ENCODE results near the gene KLHL1. TPM values are rescaled to one million over a fixed set of nuclear protein-coding genes. Genes with fewer than 3 reads are reported as not detected.

KLHL1 gene
- total RNA-seq, 1 experiment from 2014 or later: not detected

DNA sequence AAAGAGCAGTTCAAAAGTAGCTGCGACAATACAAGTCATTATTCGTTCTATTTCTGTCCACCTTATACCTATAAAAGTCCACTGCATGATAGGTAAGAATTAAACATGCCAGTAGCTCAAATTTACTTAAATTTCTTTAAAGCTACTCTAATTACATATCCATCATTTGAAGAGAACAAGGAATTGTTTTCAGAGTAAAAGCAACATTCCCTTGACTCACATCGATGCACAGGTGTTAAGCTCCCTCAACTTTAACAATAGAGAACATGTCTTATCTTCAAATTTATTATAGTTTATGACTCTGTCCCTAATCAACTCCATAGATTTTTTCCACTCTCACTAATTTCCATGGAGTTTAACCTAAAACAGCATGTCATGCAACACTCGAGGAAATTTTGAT, 158.1 kb downstream of the KLHL1 start:
- H3K4me2 ChIP-seq (ENCODE audit: low read depth, low read length, poor library complexity, severe bottlenecking): no peak overlapping the region
- no peaks in the 10 kb centered on the region for H3K27me3 ChIP-seq (ENCODE audit: low read length)
- H3K27ac ChIP-seq (ENCODE audit: low read length): no peak overlapping the region
- no peaks in the 10 kb centered on the region; the same call in 1 of the 2 replicates for H3K9me3 ChIP-seq (ENCODE audit: low read length)
- H3K9me2 ChIP-seq (replicated peaks; ENCODE audit: insufficient read depth, low read length): no peaks in the 10 kb centered on the region
- H3K4me3 ChIP-seq (ENCODE audit: low read length): no peak overlapping the region
- no peak for DNase-seq
- no peak overlapping the region; the same call in 1 of the 2 replicates for H2AFZ ChIP-seq (ENCODE audit: low read length)
- H3K4me1 ChIP-seq (ENCODE audit: low read length): peaks cover 10% of the 10 kb centered on the region
- no peaks in the 10 kb centered on the region for H4K20me1 ChIP-seq (ENCODE audit: insufficient read depth, low read depth, low read length)
- no peak overlapping the region for H3K9ac ChIP-seq (ENCODE audit: low read length)
- no peaks in the 10 kb centered on the region for H3K36me3 ChIP-seq (ENCODE audit: insufficient read depth, low read length)
- H3K79me2 ChIP-seq (ENCODE audit: low read length): no peaks in the 10 kb centered on the region

DNA sequence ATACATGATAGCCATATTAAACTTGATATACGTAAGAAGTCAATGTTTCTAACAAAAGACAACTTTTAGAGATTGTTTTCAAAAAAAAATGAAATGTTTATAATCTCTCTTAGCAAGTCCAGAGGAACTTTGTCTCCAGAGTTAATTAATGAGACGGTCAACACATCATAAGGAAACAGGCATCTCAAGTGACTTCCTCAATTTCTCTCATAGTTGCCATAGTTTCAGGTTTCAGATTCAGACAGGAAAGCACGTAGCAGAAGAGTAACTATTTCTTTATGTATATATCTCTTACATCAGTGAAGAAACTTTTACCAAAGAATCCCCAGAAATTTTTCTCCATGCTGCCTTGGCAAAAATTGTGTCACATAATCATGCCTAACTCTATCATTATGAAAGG, 160.2 kb downstream of the KLHL1 start:
- H3K4me2 ChIP-seq (ENCODE audit: low read depth, low read length, poor library complexity, severe bottlenecking): peak overlapping the region; percentile 30
- H3K36me3 ChIP-seq (ENCODE audit: insufficient read depth, low read length): no peaks in the 10 kb centered on the region
- no peaks in the 10 kb centered on the region for H3K79me2 ChIP-seq (ENCODE audit: low read length)
- peak overlapping the region; percentile 30; the same call in 1 of the 2 replicates for H3K4me3 ChIP-seq (ENCODE audit: low read length)
- no peaks in the 10 kb centered on the region for H3K9me2 ChIP-seq (replicated peaks; ENCODE audit: insufficient read depth, low read length)
- DNase-seq: peak; percentile 61
- no peak overlapping the region for H3K9ac ChIP-seq (ENCODE audit: low read length)
- H3K27ac ChIP-seq (ENCODE audit: low read length): no peak overlapping the region
- no peaks in the 10 kb centered on the region for H4K20me1 ChIP-seq (ENCODE audit: insufficient read depth, low read depth, low read length)
- peak overlapping the region; percentile 89 for H2AFZ ChIP-seq (ENCODE audit: low read length)
- peaks cover 3% of the 10 kb centered on the region for H3K9me3 ChIP-seq (ENCODE audit: low read length)
- peaks cover 10% of the 10 kb centered on the region for H3K4me1 ChIP-seq (ENCODE audit: low read length)
- H3K27me3 ChIP-seq (ENCODE audit: low read length): no peaks in the 10 kb centered on the region

DNA sequence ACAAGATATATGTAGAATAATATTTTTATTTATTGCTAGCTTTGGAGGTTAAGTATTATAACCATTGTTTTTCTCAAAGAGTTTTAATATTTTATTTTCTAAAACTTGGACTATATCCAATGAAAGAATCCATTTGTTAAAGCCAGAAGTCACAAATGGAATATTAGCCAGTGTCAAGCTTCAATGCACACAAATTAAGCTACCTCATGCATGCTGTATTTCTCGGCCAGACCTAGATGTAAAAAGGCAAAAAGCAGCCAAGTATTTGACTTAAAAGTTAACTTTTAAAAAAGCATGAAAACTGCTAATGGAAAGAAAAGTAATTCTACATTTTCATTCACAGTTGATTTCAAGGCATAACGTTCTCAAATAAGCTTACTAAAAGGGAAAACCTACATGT, 160.7 kb downstream of the KLHL1 start:
- DNase-seq: peak; percentile 44
- Histone ChIP-seq H3K4me3 (ENCODE audit: low read length) (peak overlapping the region; percentile 30; the same call in 1 of the 2 replicates), H3K27me3 (ENCODE audit: low read length) (no peaks in the 10 kb centered on the region)

DNA sequence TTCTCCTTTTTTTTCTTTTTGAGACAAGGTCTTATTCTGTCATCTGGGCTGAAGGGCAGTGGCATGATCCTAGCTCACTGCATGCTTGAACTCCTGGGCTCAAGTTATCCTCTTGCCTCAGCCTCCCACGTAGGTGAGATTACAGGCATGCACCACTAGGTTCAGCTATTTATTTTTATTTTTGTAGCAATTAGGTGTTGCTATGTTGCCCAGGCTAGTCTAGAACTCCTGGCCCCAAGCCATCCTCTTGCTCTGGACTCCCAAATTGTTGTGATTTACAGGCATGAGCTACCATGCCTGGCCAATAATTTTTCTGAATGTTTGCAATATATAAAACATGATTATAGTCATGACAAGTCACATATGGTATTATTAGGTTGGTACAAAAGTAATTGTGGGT, 161.7 kb downstream of the KLHL1 start:
- no peak overlapping the region for H2AFZ ChIP-seq (ENCODE audit: low read length)
- no peak overlapping the region for H3K27ac ChIP-seq (ENCODE audit: low read length)
- H3K36me3 ChIP-seq (ENCODE audit: insufficient read depth, low read length): no peaks in the 10 kb centered on the region
- no peak overlapping the region for H3K9ac ChIP-seq (ENCODE audit: low read length)
- H3K27me3 ChIP-seq (ENCODE audit: low read length): no peaks in the 10 kb centered on the region
- H3K4me2 ChIP-seq (ENCODE audit: low read depth, low read length, poor library complexity, severe bottlenecking): no peak overlapping the region
- no peaks in the 10 kb centered on the region for H3K9me2 ChIP-seq (replicated peaks; ENCODE audit: insufficient read depth, low read length)
- H3K4me3 ChIP-seq (ENCODE audit: low read length): no peak overlapping the region
- no peaks in the 10 kb centered on the region for H3K79me2 ChIP-seq (ENCODE audit: low read length)
- peaks cover 10% of the 10 kb centered on the region for H3K4me1 ChIP-seq (ENCODE audit: low read length)
- no peaks in the 10 kb centered on the region for H4K20me1 ChIP-seq (ENCODE audit: insufficient read depth, low read depth, low read length)
- no peak for DNase-seq
- peaks cover 3% of the 10 kb centered on the region for H3K9me3 ChIP-seq (ENCODE audit: low read length)

More for the DNA sequence above, 160.7 kb downstream of the KLHL1 start:
- peaks cover 10% of the 10 kb centered on the region for H3K4me1 ChIP-seq (ENCODE audit: low read length)
- H3K27ac ChIP-seq (ENCODE audit: low read length): no peak overlapping the region
- H3K4me2 ChIP-seq (ENCODE audit: low read depth, low read length, poor library complexity, severe bottlenecking): peak overlapping the region; percentile 30
- H3K9me3 ChIP-seq (ENCODE audit: low read length): peaks cover 3% of the 10 kb centered on the region
- H3K9ac ChIP-seq (ENCODE audit: low read length): no peak overlapping the region
- H3K79me2 ChIP-seq (ENCODE audit: low read length): no peaks in the 10 kb centered on the region
- no peaks in the 10 kb centered on the region for H4K20me1 ChIP-seq (ENCODE audit: insufficient read depth, low read depth, low read length)
- peak overlapping the region; percentile 89 for H2AFZ ChIP-seq (ENCODE audit: low read length)
- no peaks in the 10 kb centered on the region for H3K9me2 ChIP-seq (replicated peaks; ENCODE audit: insufficient read depth, low read length)
- no peaks in the 10 kb centered on the region for H3K36me3 ChIP-seq (ENCODE audit: insufficient read depth, low read length)

DNA sequence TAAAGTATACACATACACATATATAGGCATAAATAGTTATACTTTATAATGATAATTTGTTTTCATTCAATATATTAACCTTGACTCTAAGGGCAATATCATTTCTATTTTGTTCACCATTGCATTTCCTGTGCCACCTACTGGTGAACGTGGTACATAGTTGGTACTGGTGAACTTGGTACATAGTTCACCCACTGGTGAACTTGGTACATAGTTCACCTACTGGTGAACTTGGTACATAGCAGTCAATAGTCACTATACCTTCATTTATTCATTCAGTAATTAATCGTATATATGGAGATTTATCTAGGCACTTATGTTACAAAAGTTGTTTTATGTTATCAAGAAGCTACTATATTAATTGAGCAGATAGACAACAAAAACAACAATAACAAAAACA, 173.2 kb downstream of the KLHL1 start:
- Histone ChIP-seq H3K36me3 (ENCODE audit: insufficient read depth, low read length) (no peaks in the 10 kb centered on the region), H3K9ac (ENCODE audit: low read length) (no peak overlapping the region), H3K27me3 (ENCODE audit: low read length) (no peaks in the 10 kb centered on the region), H2AFZ (ENCODE audit: low read length) (no peak overlapping the region), H3K9me2 (replicated peaks; ENCODE audit: insufficient read depth, low read length) (no peaks in the 10 kb centered on the region), H3K27ac (ENCODE audit: low read length) (no peak overlapping the region), H3K4me1 (ENCODE audit: low read length) (no peaks in the 10 kb centered on the region), H3K79me2 (ENCODE audit: low read length) (no peaks in the 10 kb centered on the region), H3K4me2 (ENCODE audit: low read depth, low read length, poor library complexity, severe bottlenecking) (no peak overlapping the region), H3K9me3 (ENCODE audit: low read length) (no peaks in the 10 kb centered on the region), H3K4me3 (ENCODE audit: low read length) (no peak overlapping the region), H4K20me1 (ENCODE audit: insufficient read depth, low read depth, low read length) (no peaks in the 10 kb centered on the region)
- DNase-seq: peak; percentile 76

DNA sequence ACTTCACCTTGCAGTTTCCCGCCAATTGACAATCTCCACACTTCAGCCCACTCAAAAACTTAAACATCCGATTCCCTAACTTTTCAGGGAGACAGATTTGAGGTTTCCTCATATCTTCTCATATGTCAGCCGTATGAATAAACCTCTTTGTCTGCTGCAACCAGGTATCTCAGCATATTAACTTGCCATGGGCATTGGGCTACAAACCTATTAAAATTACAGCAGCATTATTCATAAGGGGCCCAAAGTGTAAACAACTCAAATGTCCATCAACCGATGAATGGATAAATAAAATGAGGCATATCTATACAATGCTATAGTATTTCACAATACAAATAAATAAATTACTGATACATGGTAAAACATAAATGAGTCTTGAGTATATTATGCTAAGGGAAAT, 180.0 kb downstream of the KLHL1 start:
- no peak for DNase-seq
- no peaks in the 10 kb centered on the region for H4K20me1 ChIP-seq (ENCODE audit: insufficient read depth, low read depth, low read length)
- no peaks in the 10 kb centered on the region for H3K4me1 ChIP-seq (ENCODE audit: low read length)
- no peak overlapping the region for H3K27ac ChIP-seq (ENCODE audit: low read length)
- no peaks in the 10 kb centered on the region for H3K9me3 ChIP-seq (ENCODE audit: low read length)
- H2AFZ ChIP-seq (ENCODE audit: low read length): no peak overlapping the region
- no peak overlapping the region for H3K9ac ChIP-seq (ENCODE audit: low read length)
- H3K27me3 ChIP-seq (ENCODE audit: low read length): no peaks in the 10 kb centered on the region
- no peaks in the 10 kb centered on the region for H3K36me3 ChIP-seq (ENCODE audit: insufficient read depth, low read length)
- no peaks in the 10 kb centered on the region for H3K79me2 ChIP-seq (ENCODE audit: low read length)
- H3K9me2 ChIP-seq (replicated peaks; ENCODE audit: insufficient read depth, low read length): no peaks in the 10 kb centered on the region
- H3K4me3 ChIP-seq (ENCODE audit: low read length): no peak overlapping the region
- H3K4me2 ChIP-seq (ENCODE audit: low read depth, low read length, poor library complexity, severe bottlenecking): no peak overlapping the region

DNA sequence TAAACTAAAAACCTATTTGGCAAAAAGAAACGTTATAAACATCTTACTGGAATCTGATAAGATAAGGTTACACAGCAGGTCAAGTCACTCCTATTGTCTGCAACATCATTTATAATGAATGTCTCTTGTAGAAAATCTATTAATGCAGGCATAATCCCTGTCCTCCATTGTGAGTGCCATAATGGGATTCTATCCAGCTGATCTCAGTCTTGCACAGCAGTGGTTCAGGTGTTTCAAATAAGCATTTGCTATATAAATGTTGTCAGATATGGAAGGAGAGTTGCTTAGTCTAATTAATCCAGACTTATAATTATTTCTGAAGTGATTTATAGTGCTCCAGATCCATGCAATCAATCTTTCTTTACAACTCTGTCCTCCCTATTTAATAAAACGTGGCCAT, 187.1 kb downstream of the KLHL1 start:
- H3K9me2 ChIP-seq (replicated peaks; ENCODE audit: insufficient read depth, low read length): no peaks in the 10 kb centered on the region
- no peaks in the 10 kb centered on the region for H4K20me1 ChIP-seq (ENCODE audit: insufficient read depth, low read depth, low read length)
- no peaks in the 10 kb centered on the region for H3K79me2 ChIP-seq (ENCODE audit: low read length)
- no peak overlapping the region for H3K4me3 ChIP-seq (ENCODE audit: low read length)
- H3K4me1 ChIP-seq (ENCODE audit: low read length): no peaks in the 10 kb centered on the region
- H3K9me3 ChIP-seq (ENCODE audit: low read length): no peaks in the 10 kb centered on the region
- DNase-seq: no peak
- H3K36me3 ChIP-seq (ENCODE audit: insufficient read depth, low read length): no peaks in the 10 kb centered on the region
- no peak overlapping the region for H3K27ac ChIP-seq (ENCODE audit: low read length)
- no peak overlapping the region for H2AFZ ChIP-seq (ENCODE audit: low read length)
- no peak overlapping the region for H3K9ac ChIP-seq (ENCODE audit: low read length)
- no peak overlapping the region for H3K4me2 ChIP-seq (ENCODE audit: low read depth, low read length, poor library complexity, severe bottlenecking)
- H3K27me3 ChIP-seq (ENCODE audit: low read length): no peaks in the 10 kb centered on the region

DNA sequence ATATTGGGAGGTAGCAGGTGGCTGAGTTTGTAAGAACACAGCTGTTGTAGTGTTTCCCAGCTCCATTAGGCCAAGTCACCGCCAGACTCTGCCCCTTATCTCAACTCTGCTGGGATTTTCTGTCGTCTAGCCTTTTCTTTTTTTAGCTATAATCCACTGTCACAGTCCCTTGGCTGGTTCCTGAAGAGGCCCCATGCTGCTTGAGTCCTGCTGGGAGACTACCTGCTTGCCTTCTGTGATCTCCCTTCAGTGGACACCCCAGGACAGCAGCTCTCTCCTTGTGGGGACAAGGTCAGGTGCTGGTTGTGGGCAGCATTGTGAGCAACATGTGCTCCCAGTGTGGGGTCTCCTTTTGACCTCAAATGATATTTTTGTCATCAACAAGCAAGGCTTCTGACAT, 195.6 kb downstream of the KLHL1 start:
- peak overlapping the region; percentile 78; the same call in 1 of the 2 replicates for H2AFZ ChIP-seq (ENCODE audit: low read length)
- H3K9me3 ChIP-seq (ENCODE audit: low read length): peaks cover 6% of the 10 kb centered on the region; the same call in 1 of the 2 replicates
- no peaks in the 10 kb centered on the region for H3K4me1 ChIP-seq (ENCODE audit: low read length)
- DNase-seq: no peak
- H3K4me2 ChIP-seq (ENCODE audit: low read depth, low read length, poor library complexity, severe bottlenecking): no peak overlapping the region
- H3K27me3 ChIP-seq (ENCODE audit: low read length): no peaks in the 10 kb centered on the region
- H3K36me3 ChIP-seq (ENCODE audit: insufficient read depth, low read length): no peaks in the 10 kb centered on the region
- H3K9me2 ChIP-seq (replicated peaks; ENCODE audit: insufficient read depth, low read length): no peaks in the 10 kb centered on the region
- no peak overlapping the region for H3K4me3 ChIP-seq (ENCODE audit: low read length)
- H4K20me1 ChIP-seq (ENCODE audit: insufficient read depth, low read depth, low read length): no peaks in the 10 kb centered on the region
- no peak overlapping the region for H3K27ac ChIP-seq (ENCODE audit: low read length)
- H3K9ac ChIP-seq (ENCODE audit: low read length): no peak overlapping the region
- H3K79me2 ChIP-seq (ENCODE audit: low read length): no peaks in the 10 kb centered on the region

DNA sequence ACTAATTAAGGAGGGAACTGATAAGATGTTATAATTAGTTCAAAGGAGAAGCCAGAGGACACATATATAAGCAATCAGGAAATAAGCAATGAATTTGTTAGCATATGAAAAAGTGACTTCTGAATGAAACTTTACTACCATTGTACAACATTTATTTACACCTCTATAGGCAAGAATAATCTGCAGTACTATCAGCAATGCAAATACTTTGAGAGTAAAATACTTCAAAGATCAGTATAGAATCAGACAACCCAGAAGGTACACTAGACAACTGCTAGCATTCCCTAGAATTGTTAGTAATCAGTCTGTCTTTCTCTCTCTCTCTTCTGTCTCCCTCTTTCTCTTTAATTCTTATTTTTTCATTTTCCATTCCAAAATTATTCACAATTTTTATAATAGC, 197.5 kb downstream of the KLHL1 start:
- DNase-seq: no peak
- no peak overlapping the region for H3K9ac ChIP-seq (ENCODE audit: low read length)
- no peak overlapping the region for H3K4me2 ChIP-seq (ENCODE audit: low read depth, low read length, poor library complexity, severe bottlenecking)
- no peaks in the 10 kb centered on the region for H3K4me1 ChIP-seq (ENCODE audit: low read length)
- H3K27ac ChIP-seq (ENCODE audit: low read length): no peak overlapping the region
- H3K9me3 ChIP-seq (ENCODE audit: low read length): peaks cover 7% of the 10 kb centered on the region; the same call in 1 of the 2 replicates
- H3K4me3 ChIP-seq (ENCODE audit: low read length): no peak overlapping the region
- 0 out of 2 replicates have a peak overlapping the region, but pooled peaks have one; percentile 5 for H2AFZ ChIP-seq (ENCODE audit: low read length)
- no peaks in the 10 kb centered on the region for H4K20me1 ChIP-seq (ENCODE audit: insufficient read depth, low read depth, low read length)
- H3K79me2 ChIP-seq (ENCODE audit: low read length): no peaks in the 10 kb centered on the region
- H3K9me2 ChIP-seq (replicated peaks; ENCODE audit: insufficient read depth, low read length): no peaks in the 10 kb centered on the region
- no peaks in the 10 kb centered on the region for H3K27me3 ChIP-seq (ENCODE audit: low read length)
- no peaks in the 10 kb centered on the region for H3K36me3 ChIP-seq (ENCODE audit: insufficient read depth, low read length)

Measured in Karpas-422 (cell line).